BLaER1 (cell line): ENCODE results near the gene EHD1.
A peak's percentile ranks its signal among the peaks of the same experiment; 100 is the strongest.

Source experiments
- H3K27ac ChIP-seq: shearing (Covaris generic); formaldehyde crosslinking; 2 replicates; pipeline ENCODE4 v1.8.1; 2022
- H3K27me3 ChIP-seq: shearing (Covaris generic); formaldehyde crosslinking; 2 replicates; pipeline ENCODE4 v1.8.1; 2022
- H3K36me3 ChIP-seq: shearing (Covaris generic); formaldehyde crosslinking; 2 replicates; pipeline ENCODE4 v1.8.1; 2022
- H3K4me1 ChIP-seq: shearing (Covaris generic); formaldehyde crosslinking; 2 replicates; pipeline ENCODE4 v1.8.1; 2022
- H3K4me2 ChIP-seq: shearing (Covaris generic); formaldehyde crosslinking; 2 replicates; pipeline ENCODE4 v1.8.1; 2022
- H3K4me3 ChIP-seq: shearing (Covaris generic); formaldehyde crosslinking; 2 replicates; pipeline ENCODE4 v1.8.1; 2022
- H3K9ac ChIP-seq: shearing (Covaris generic); formaldehyde crosslinking; 2 replicates; pipeline ENCODE4 v1.8.1; 2022
- H3K9me3 ChIP-seq: shearing (Covaris generic); formaldehyde crosslinking; 2 replicates; pipeline ENCODE4 v1.8.1; 2022
- H4K20me1 ChIP-seq: shearing (Covaris generic); formaldehyde crosslinking; 2 replicates; pipeline ENCODE4 v1.8.1; 2022
- Cebpa-rat ChIP-seq: shearing (Covaris generic); IDR thresholded peaks from 2 replicates; pipeline ENCODE4 v1.8.1; 2022

EHD1 gene

GRCh38 chr11:64900263-64900678 is 21.9 kb upstream of the EHD1 start:
- H3K4me1 ChIP-seq = peaks cover 20% of the 10 kb centered on the region
- H3K9ac ChIP-seq = no peak overlapping the region
- no peak for TF ChIP-seq Cebpa-rat
- H3K27ac ChIP-seq = no peak overlapping the region
- no peaks in the 10 kb centered on the region for H3K9me3 ChIP-seq
- no peak overlapping the region for H3K4me2 ChIP-seq
- peaks cover 94% of the 10 kb centered on the region for H3K36me3 ChIP-seq
- H4K20me1 ChIP-seq = no peaks in the 10 kb centered on the region
- no peaks in the 10 kb centered on the region for H3K27me3 ChIP-seq
- no peak overlapping the region for H3K4me3 ChIP-seq

GRCh38 chr11:64898541-64898940 is 20.1 kb upstream of the EHD1 start:
- Histone ChIP-seq H4K20me1 (no peaks in the 10 kb centered on the region), H3K36me3 (peaks cover 85% of the 10 kb centered on the region), H3K9me3 (no peaks in the 10 kb centered on the region), H3K4me2 (no peak overlapping the region), H3K9ac (no peak overlapping the region), H3K4me3 (no peak overlapping the region), H3K27ac (no peak overlapping the region), H3K4me1 (peaks cover 32% of the 10 kb centered on the region), H3K27me3 (no peaks in the 10 kb centered on the region)
- TF ChIP-seq Cebpa-rat = no peak

GRCh38 chr11:64898076-64898445 is 19.6 kb upstream of the EHD1 start:
- Histone ChIP-seq H3K9me3 (no peaks in the 10 kb centered on the region), H3K4me2 (no peak overlapping the region), H3K36me3 (peaks cover 80% of the 10 kb centered on the region), H3K4me1 (peaks cover 37% of the 10 kb centered on the region), H4K20me1 (no peaks in the 10 kb centered on the region), H3K27ac (no peak overlapping the region), H3K4me3 (no peak overlapping the region), H3K9ac (no peak overlapping the region), H3K27me3 (no peaks in the 10 kb centered on the region)
- TF ChIP-seq Cebpa-rat = no peak

GRCh38 chr11:64897381-64898075 is 19.1 kb upstream of the EHD1 start:
- peak overlapping the region; percentile 36; the same call in 1 of the 2 replicates for H3K4me2 ChIP-seq
- 0 out of 2 replicates have a peak overlapping the region, but pooled peaks have one; percentile 22 for H3K27ac ChIP-seq
- peak overlapping the region; percentile 4; the same call in 1 of the 2 replicates for H3K9ac ChIP-seq
- no peaks in the 10 kb centered on the region for H3K27me3 ChIP-seq
- TF ChIP-seq Cebpa-rat = no peak
- H3K4me3 ChIP-seq = no peak overlapping the region
- no peaks in the 10 kb centered on the region for H3K9me3 ChIP-seq
- H4K20me1 ChIP-seq = no peaks in the 10 kb centered on the region
- H3K4me1 ChIP-seq = peaks cover 43% of the 10 kb centered on the region
- peaks cover 77% of the 10 kb centered on the region for H3K36me3 ChIP-seq

- H3K36me3 ChIP-seq = peaks cover 70% of the 10 kb centered on the region
- no peak overlapping the region for H3K4me3 ChIP-seq
- no peaks in the 10 kb centered on the region for H3K27me3 ChIP-seq
- no peaks in the 10 kb centered on the region for H3K9me3 ChIP-seq
- peak overlapping the region; percentile 22; the same call in 1 of the 2 replicates for H3K27ac ChIP-seq
- no peaks in the 10 kb centered on the region for H4K20me1 ChIP-seq
- peak overlapping the region; percentile 36; the same call in 1 of the 2 replicates for H3K4me2 ChIP-seq
- peaks cover 53% of the 10 kb centered on the region for H3K4me1 ChIP-seq
- H3K9ac ChIP-seq = 0 out of 2 replicates have a peak overlapping the region, but pooled peaks have one; percentile 4
- TF ChIP-seq Cebpa-rat = no peak
Measured at GRCh38 chr11:64896448-64897022, 18.1 kb upstream of the EHD1 start.

GRCh38 chr11:64894812-64895452 is 16.5 kb upstream of the EHD1 start:
- no peak overlapping the region for H3K9ac ChIP-seq
- no peaks in the 10 kb centered on the region for H4K20me1 ChIP-seq
- no peak for TF ChIP-seq Cebpa-rat
- H3K4me1 ChIP-seq = peaks cover 69% of the 10 kb centered on the region
- peaks cover 54% of the 10 kb centered on the region for H3K36me3 ChIP-seq
- H3K27me3 ChIP-seq = no peaks in the 10 kb centered on the region
- no peak overlapping the region for H3K4me2 ChIP-seq
- no peaks in the 10 kb centered on the region for H3K9me3 ChIP-seq
- no peak overlapping the region for H3K27ac ChIP-seq
- no peak overlapping the region for H3K4me3 ChIP-seq

GRCh38 chr11:64894070-64894811 is 15.8 kb upstream of the EHD1 start:
- H3K9ac ChIP-seq = peak overlapping the region; percentile 77
- no peaks in the 10 kb centered on the region for H3K9me3 ChIP-seq
- H3K4me1 ChIP-seq = peaks cover 75% of the 10 kb centered on the region
- H3K27me3 ChIP-seq = no peaks in the 10 kb centered on the region
- TF ChIP-seq Cebpa-rat = no peak
- H4K20me1 ChIP-seq = no peaks in the 10 kb centered on the region
- peak overlapping the region; percentile 88 for H3K27ac ChIP-seq
- H3K4me3 ChIP-seq = no peak overlapping the region; the same call in 1 of the 2 replicates
- peaks cover 49% of the 10 kb centered on the region for H3K36me3 ChIP-seq
- peak overlapping the region; percentile 92 for H3K4me2 ChIP-seq

GRCh38 chr11:64893194-64894069 is 15.0 kb upstream of the EHD1 start:
- peak overlapping the region; percentile 92 for H3K4me2 ChIP-seq
- peaks cover 84% of the 10 kb centered on the region for H3K4me1 ChIP-seq
- H3K27ac ChIP-seq = peak overlapping the region; percentile 88
- H3K36me3 ChIP-seq = peaks cover 41% of the 10 kb centered on the region
- peak overlapping the region; percentile 20; the same call in 1 of the 2 replicates for H3K4me3 ChIP-seq
- H4K20me1 ChIP-seq = no peaks in the 10 kb centered on the region
- no peak for TF ChIP-seq Cebpa-rat
- no peaks in the 10 kb centered on the region for H3K9me3 ChIP-seq
- H3K9ac ChIP-seq = peak overlapping the region; percentile 77
- no peaks in the 10 kb centered on the region for H3K27me3 ChIP-seq

GRCh38 chr11:64892838-64893193 is 14.4 kb upstream of the EHD1 start:
- peak overlapping the region; percentile 92 for H3K4me2 ChIP-seq
- peak overlapping the region; percentile 88 for H3K27ac ChIP-seq
- H3K9ac ChIP-seq = peak overlapping the region; percentile 77
- no peaks in the 10 kb centered on the region for H4K20me1 ChIP-seq
- no peaks in the 10 kb centered on the region for H3K27me3 ChIP-seq
- TF ChIP-seq Cebpa-rat = no peak
- no peaks in the 10 kb centered on the region for H3K9me3 ChIP-seq
- peaks cover 34% of the 10 kb centered on the region for H3K36me3 ChIP-seq
- H3K4me3 ChIP-seq = peak overlapping the region; percentile 20
- peaks cover 89% of the 10 kb centered on the region for H3K4me1 ChIP-seq
